B cell (primary cell): ENCODE results near the gene SLU7. TPM values are rescaled to one million over a fixed set of nuclear protein-coding genes. Genes with fewer than 3 reads are reported as not detected.

ENCODE experiments used
- ATAC-seq: fragments of 200-7000 bp; cut with Tn5 transposase; one replicate; pipeline ENCODE4 v1.10.0; 2021; ENCODE audit warnings: low read depth, mild to moderate bottlenecking, moderate number of reproducible peaks, moderate library complexity
- CTCF ChIA-PET: fragments of 350-600 bp; sonication (Branson Sonifier 250); formaldehyde crosslinking; loops from one replicate; lab custom pipeline; 2021; ENCODE audit warnings: antibody characterized with exemption, inconsistent platforms; lab: Charles Lee
- POLR2A ChIA-PET: fragments of 350-600 bp; sonication (Branson Sonifier 250); formaldehyde crosslinking; loops from one replicate; lab custom pipeline; 2021; ENCODE audit warnings: antibody characterized with exemption; lab: Charles Lee
- DNase-seq: peaks from one replicate; pipeline ENCODE4 v3.0.0; 2013
- H2AFZ ChIP-seq: 2 replicates; pipeline ENCODE4 v1.6.1; 2012; ENCODE audit warnings: mild to moderate bottlenecking, low read depth, low read length; ENCODE audit not compliant: insufficient read depth, poor library complexity, severe bottlenecking
- H3K27ac ChIP-seq, 2 donors: 1 replicate in 1 of 2; 2 replicates in 1 of 2; pipeline ENCODE4 v1.5.1; 2012 to 2013; ENCODE audit warnings: low read length in 2 of 2, mild to moderate bottlenecking in 2 of 2, moderate library complexity in 1 of 2
- H3K27me3 ChIP-seq, 4 experiments: fragments of 200-600 bp in 1 of 4; sonication (generic) in 1 of 4; replicated peaks in 1 of 4; 1 replicate in 2 of 4; 2 replicates in 2 of 4; pipeline versions ENCODE4 v1.6.1 to v1.7.0; 2013 to 2016; ENCODE audit warnings: low read length in 3 of 4, mild to moderate bottlenecking in 2 of 4, mixed read lengths in 1 of 4, moderate library complexity in 1 of 4; ENCODE audit not compliant: insufficient read depth in 4 of 4, control insufficient read depth in 3 of 4; ENCODE audit errors: control extremely low read depth in 1 of 4
- H3K36me3 ChIP-seq, 2 experiments: replicated peaks in 1 of 2; 1 replicate in 1 of 2; 2 replicates in 1 of 2; pipeline versions ENCODE4 v1.6.1 to v1.7.1; 2013; ENCODE audit warnings: low read length in 1 of 2; ENCODE audit not compliant: insufficient read depth in 2 of 2, control insufficient read depth in 1 of 2; ENCODE audit errors: control extremely low read depth in 1 of 2, extremely low read depth in 1 of 2
- H3K4me1 ChIP-seq, 2 donors: fragments of 200-600 bp in 1 of 2; sonication (generic) in 1 of 2; 1 replicate in 1 of 2; 2 replicates in 1 of 2; pipeline versions ENCODE4 v1.5.1 to v1.6.1; 2013 to 2017; ENCODE audit warnings: low read length in 2 of 2; ENCODE audit not compliant: control insufficient read depth in 2 of 2, insufficient read depth in 2 of 2
- H3K4me2 ChIP-seq: replicated peaks from 2 replicates; pipeline ENCODE3; 2012; ENCODE audit warnings: mild to moderate bottlenecking, low read depth, low read length; ENCODE audit not compliant: poor library complexity, severe bottlenecking
- H3K4me3 ChIP-seq, 5 experiments: fragments of 200-600 bp in 1 of 5; sonication (generic) in 1 of 5; 1 replicate in 3 of 5; 2 replicates in 2 of 5; pipeline versions ENCODE4 v1.5.1 to v1.7.0; 2011 to 2016; ENCODE audit warnings: low read length in 4 of 5, mild to moderate bottlenecking in 4 of 5, low read depth in 2 of 5, control low read depth in 1 of 5, moderate library complexity in 1 of 5; ENCODE audit not compliant: insufficient read depth in 1 of 5; ENCODE audit errors: control extremely low read depth in 1 of 5, extremely low read depth in 1 of 5
- H3K79me2 ChIP-seq: fragments of 200-600 bp; sonication (generic); one replicate; pipeline ENCODE4 v1.6.0; 2016; ENCODE audit warnings: low read length; ENCODE audit not compliant: control insufficient read depth, insufficient read depth
- H3K9ac ChIP-seq: fragments of 200-600 bp; sonication (generic); 2 replicates; pipeline ENCODE4 v1.6.1; 2017; ENCODE audit warnings: mild to moderate bottlenecking, low read length, moderate library complexity
- H3K9me3 ChIP-seq, 3 donors: one replicate each; pipeline versions ENCODE4 v1.6.1 to v1.7.1; 2013; ENCODE audit warnings: low read length in 2 of 3; ENCODE audit not compliant: control insufficient read depth in 2 of 3, insufficient read depth in 1 of 3; ENCODE audit errors: control extremely low read depth in 1 of 3
- H4K20me1 ChIP-seq: 2 replicates; pipeline ENCODE4 v1.6.0; 2012; ENCODE audit warnings: mild to moderate bottlenecking, low read length; ENCODE audit not compliant: insufficient read depth, control insufficient read depth, poor library complexity, severe bottlenecking
- H3K27ac Mint-ChIP-seq: one replicate; pipeline ENCODE4 v1.8.0; 2021; ENCODE audit warnings: mixed read lengths
- H3K27me3 Mint-ChIP-seq: one replicate; pipeline ENCODE4 v1.8.0; 2021; ENCODE audit warnings: mixed read lengths
- H3K4me1 Mint-ChIP-seq: one replicate; pipeline ENCODE4 v1.8.0; 2021; ENCODE audit warnings: mixed read lengths
- H3K4me3 Mint-ChIP-seq: one replicate; pipeline ENCODE4 v1.8.0; 2021; ENCODE audit warnings: mixed read lengths
- H3K9me3 Mint-ChIP-seq: one replicate; pipeline ENCODE4 v1.8.0; 2022; ENCODE audit warnings: mixed read lengths; ENCODE audit not compliant: insufficient read depth
- CTCF ChIP-seq: fragments of 200-600 bp; IDR thresholded peaks from one replicate; pipeline ENCODE4 v1.8.0; 2022; ENCODE audit warnings: antibody characterized with exemption, mild to moderate bottlenecking
- EZH2 ChIP-seq: IDR thresholded peaks from 2 replicates; pipeline ENCODE4 v1.6.1; 2012; ENCODE audit warnings: borderline replicate concordance, low read depth, mild to moderate bottlenecking, moderate library complexity, low read length; ENCODE audit not compliant: insufficient read depth, poor library complexity, severe bottlenecking
- WGBS: methylation state at CpG from one replicate; pipeline ENCODE4 v1.1.5; 2013; ENCODE audit warnings: missing lambda C conversion rate; ENCODE audit not compliant: insufficient coverage; 5-methylcytosine and 5-hydroxymethylcytosine counted together
- intact Hi-C: fragments of 100-400 bp; cut with micrococcal nuclease; formaldehyde crosslinking; loops from one replicate; pipeline ENCODE4 v1.10.0; 2022
- polyA plus RNA-seq: library from polyadenylated mRNA; depleted of rRNA; stranded (reverse); fragments of >200 nt; gene quantifications from 2 replicates; pipeline ENCODE4 v1.2.3, GENCODE V29; 2012
- total RNA-seq, 2 donors: library from RNA; stranded (reverse); fragments of 120-200 nt in 1 of 2; gene quantifications; 1 replicate in 1 of 2; 2 replicates in 1 of 2; pipeline versions ENCODE4 v1.2.3 to v1.2.4, GENCODE V29; 2013 to 2022

Gene SLU7
- total and polyA plus RNA-seq, 2 donors (not counting 1 experiment from before 2014, with no cell fraction given): 30.8 to 68.3 TPM

DNA sequence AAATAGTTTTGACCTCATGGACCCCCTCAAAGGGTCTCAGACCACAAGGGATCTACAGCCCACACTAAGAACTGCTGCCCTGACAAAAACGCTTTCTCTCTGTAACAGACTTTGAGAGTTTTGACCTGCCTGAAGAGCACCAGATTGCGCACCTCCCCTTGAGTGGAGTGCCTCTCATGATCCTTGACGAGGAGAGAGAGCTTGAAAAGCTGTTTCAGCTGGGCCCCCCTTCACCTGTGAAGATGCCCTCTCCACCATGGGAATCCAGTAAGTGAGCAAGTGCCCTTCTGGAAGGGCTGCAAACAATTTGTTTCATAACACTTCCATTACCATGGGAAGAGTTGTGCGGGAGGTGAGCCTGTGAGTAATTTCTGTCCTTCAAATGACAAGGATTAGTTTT is 8.7 kb upstream of the SLU7 start:
- H3K4me1 Mint-ChIP-seq: peaks cover 36% of the 10 kb centered on the region
- Histone ChIP-seq H4K20me1 (no peaks in the 10 kb centered on the region), H2AFZ (no peak overlapping the region), H3K79me2 (no peaks in the 10 kb centered on the region), H3K36me3 (peaks cover 5% of the 10 kb centered on the region in 2 experiments), H3K4me3 (no peak overlapping the region), H3K9ac (no peak overlapping the region), H3K27me3 (no peaks in the 10 kb centered on the region), H3K27ac (no peak overlapping the region), H3K4me2 (no peak overlapping the region), H3K9me3 (no peaks in the 10 kb centered on the region), H3K4me1 (peaks cover 17 to 23% of the 10 kb centered on the region in 2 donors)
- ChIA-PET POLR2A (no interaction called here), CTCF (interaction anchor here (0.7 to 5.3 kb wide), 4 partner anchors 12 to 82 kb away, joined by 3 to 51 read pairs (median 4); no protein-coding TSS in a partner anchor)
- H3K27me3 Mint-ChIP-seq: no peaks in the 10 kb centered on the region
- H3K4me3 Mint-ChIP-seq: no peak overlapping the region
- no peak for DNase-seq
- no peak overlapping the region for H3K27ac Mint-ChIP-seq
- no peaks in the 10 kb centered on the region for H3K9me3 Mint-ChIP-seq
- 100% methylated on average over 1 of the region's 4 CpGs for WGBS
- intact Hi-C loops: no loop called here
- ATAC-seq: no peak
- TF ChIP-seq CTCF: no peak

DNA sequence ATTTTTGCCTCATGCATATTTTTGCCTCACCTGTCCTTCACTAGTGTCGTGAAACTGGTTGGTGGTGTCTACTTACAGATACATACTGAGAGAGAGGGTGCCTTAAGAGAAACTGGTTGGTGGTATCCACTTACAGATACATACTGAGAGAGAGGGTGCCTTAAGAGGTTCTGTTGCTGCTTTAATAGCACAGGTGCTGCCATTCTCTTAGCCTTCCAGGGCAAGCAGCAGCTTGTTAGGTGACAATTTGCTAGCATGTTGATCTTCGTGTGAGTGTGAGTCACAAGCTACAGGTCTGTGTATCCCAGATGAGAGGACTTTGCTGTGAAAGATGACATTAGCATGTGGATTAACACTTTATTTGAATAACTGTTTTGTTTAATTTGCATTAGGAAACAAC is 4.2 kb upstream of the SLU7 start:
- Mint-ChIP-seq H3K27ac (peak overlapping the region; percentile 53), H3K27me3 (no peaks in the 10 kb centered on the region), H3K4me1 (peaks cover 61% of the 10 kb centered on the region), H3K4me3 (peak overlapping the region; percentile 52), H3K9me3 (no peaks in the 10 kb centered on the region)
- peak overlapping the region; percentile 97 for H2AFZ ChIP-seq
- ChIA-PET POLR2A (no interaction called here), CTCF (interaction anchor here (0.8 to 5.2 kb wide), 3 partner anchors 10 to 18 kb away, joined by 5 to 79 read pairs (median 6); no protein-coding TSS in a partner anchor)
- no CpG with 5 or more reads among the region's 2 CpGs for WGBS
- H3K4me3 ChIP-seq: no peak overlapping the region
- H3K27ac ChIP-seq: no peak overlapping the region
- H3K36me3 ChIP-seq: peaks cover 4 to 5% of the 10 kb centered on the region in 2 experiments
- intact Hi-C loops: no loop called here
- no peak for TF ChIP-seq EZH2
- no peak for TF ChIP-seq CTCF
- peaks cover 14% of the 10 kb centered on the region for H3K79me2 ChIP-seq
- no peak overlapping the region for H3K9ac ChIP-seq
- peaks cover 27 to 40% of the 10 kb centered on the region in 2 donors for H3K4me1 ChIP-seq
- no peaks in the 10 kb centered on the region for H4K20me1 ChIP-seq
- H3K9me3 ChIP-seq: no peaks in the 10 kb centered on the region
- ATAC-seq: no peak
- H3K4me2 ChIP-seq: peak overlapping the region; percentile 90
- H3K27me3 ChIP-seq: no peaks in the 10 kb centered on the region
- no peak for DNase-seq
